GM21423 (cell line): ENCODE measurements around the gene NPPA.
"Not testable (repeated sequence)": the region's sequence is repeated elsewhere in the genome, so short reads cannot be mapped to it uniquely, and the experiment has no call there.

ENCODE experiments used
- ATAC-seq: cut with Tn5 transposase; IDR thresholded peaks from one replicate; pipeline ENCODE4 v1.9.1; 2021; ENCODE audit warnings: mild to moderate bottlenecking, moderate library complexity; ENCODE audit not compliant: unreplicated experiment

The NPPA gene

GRCh38 chr1:11847667-11848372 is at the start of gene NPPA:
TSS of gene NPPA (minus strand) at chr1:11847783. CDS start at chr1:11847684, 99 bp downstream.
- ATAC-seq = no peak

DNA sequence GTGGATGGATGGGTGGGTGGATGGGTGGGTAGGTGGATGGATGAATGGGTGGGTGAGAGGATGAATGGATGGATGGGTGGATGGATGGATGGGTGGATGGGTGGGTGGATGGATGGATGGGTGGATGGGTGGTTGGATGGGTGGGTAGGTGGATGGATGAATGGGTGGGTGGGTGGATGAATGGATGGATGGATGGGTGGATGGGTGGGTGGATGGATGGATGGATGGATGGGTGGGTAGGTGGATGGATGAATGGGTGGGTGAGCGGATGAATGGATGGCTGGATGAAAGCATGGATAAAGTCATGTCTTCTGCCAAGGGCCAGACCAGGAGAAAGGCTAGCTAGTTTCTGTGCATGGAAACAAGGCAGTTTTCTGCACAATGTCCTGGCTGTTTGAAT is 46.9 kb upstream of the NPPA start:
- ATAC-seq = not testable (repeated sequence)

- no peak for ATAC-seq
These were observed 46.3 kb upstream of the NPPA start for GRCh38 chr1:11893907-11894251.

GRCh38 chr1:11891433-11892186 is 44.0 kb upstream of the NPPA start:
- ATAC-seq = no peak

DNA sequence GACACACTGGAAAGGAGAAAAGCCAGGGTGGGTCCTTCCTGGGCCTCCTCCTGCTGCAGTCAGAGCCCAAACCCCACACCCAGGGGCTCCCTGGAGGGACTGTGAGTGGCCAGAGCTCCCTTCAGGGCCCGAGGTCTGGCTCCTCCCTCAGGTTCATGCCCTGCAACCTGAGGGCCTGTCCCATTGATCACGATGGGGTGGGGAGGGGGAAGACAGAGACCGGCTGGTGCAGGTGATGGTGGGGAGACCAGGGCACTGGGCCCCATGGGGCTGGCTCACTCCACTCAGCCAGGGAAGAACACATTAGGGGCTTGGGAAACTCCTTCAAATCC is 41.3 kb upstream of the NPPA start:
- no peak for ATAC-seq

- ATAC-seq = no peak
These were observed 40.8 kb upstream of the NPPA start for GRCh38 chr1:11888206-11888876.

GRCh38 chr1:11887666-11888007 is 40.1 kb upstream of the NPPA start:
- ATAC-seq = no peak

- ATAC-seq = no peak
These were observed 39.5 kb upstream of the NPPA start for GRCh38 chr1:11886986-11887665.

- ATAC-seq = no peak
These were observed 38.3 kb upstream of the NPPA start for GRCh38 chr1:11885916-11886315.

- ATAC-seq = no peak
These were observed 35.4 kb upstream of the NPPA start for GRCh38 chr1:11882814-11883538.

- ATAC-seq = no peak
These were observed 34.3 kb upstream of the NPPA start for GRCh38 chr1:11881749-11882441.

DNA sequence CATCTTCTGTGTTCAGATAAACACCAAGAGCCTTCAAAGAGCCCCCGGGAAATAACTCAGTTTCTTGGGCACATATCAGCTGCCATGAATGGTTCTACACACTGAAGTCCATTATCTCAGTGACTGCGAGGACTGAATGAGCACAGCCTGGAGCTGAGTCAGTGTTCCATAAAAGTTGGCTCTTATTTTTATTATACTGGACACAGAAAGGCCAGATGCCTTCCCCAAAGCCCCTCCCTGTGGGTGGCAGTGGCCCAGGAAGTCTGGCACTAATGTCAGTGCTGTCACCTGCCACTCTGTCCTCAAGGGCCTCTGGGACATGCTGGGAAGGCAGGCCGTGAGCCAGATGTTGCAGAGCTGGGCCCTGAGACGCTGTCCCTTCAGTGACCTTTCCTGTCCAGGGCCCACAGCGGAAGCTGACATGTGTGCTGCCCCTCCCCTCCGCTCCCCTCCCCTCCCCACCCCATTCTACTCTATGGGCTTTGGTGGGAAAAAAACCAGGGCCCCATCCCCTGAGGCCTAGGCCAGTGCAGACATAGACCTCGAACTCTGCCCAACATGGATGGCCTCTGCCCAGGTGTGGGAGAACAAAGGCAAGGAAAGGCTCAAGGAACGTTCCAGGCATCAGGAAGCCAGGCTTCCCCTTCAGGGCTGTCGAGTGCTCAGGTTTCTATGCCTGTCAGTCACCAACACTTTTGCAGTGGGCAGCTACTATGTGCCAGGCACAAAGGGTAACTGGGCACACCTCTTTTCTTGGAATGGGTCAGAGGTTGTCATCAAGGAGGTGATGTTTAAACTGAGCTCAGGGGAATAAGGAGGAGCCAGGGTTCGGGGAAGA is 33.5 kb upstream of the NPPA start:
- ATAC-seq = no peak

DNA sequence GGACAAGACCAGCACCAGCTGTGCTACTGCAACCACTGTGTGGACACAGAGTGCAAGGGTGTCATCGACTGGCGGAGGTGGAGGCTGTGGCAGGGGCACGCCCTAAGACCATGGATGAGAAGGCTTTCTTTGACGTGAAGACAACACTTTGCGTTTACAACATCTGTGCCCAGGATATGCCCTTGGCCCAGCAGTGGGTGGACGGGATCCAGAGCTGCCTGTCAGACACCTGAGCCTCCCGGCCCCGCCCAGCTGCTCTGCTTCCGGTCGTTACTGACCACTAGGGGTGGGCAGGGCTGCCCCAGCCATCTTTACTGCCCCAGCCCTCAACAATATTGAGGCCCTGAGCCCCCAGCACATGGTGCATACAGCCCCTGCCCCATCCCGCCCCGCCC is 32.6 kb upstream of the NPPA start:
- no peak for ATAC-seq

DNA sequence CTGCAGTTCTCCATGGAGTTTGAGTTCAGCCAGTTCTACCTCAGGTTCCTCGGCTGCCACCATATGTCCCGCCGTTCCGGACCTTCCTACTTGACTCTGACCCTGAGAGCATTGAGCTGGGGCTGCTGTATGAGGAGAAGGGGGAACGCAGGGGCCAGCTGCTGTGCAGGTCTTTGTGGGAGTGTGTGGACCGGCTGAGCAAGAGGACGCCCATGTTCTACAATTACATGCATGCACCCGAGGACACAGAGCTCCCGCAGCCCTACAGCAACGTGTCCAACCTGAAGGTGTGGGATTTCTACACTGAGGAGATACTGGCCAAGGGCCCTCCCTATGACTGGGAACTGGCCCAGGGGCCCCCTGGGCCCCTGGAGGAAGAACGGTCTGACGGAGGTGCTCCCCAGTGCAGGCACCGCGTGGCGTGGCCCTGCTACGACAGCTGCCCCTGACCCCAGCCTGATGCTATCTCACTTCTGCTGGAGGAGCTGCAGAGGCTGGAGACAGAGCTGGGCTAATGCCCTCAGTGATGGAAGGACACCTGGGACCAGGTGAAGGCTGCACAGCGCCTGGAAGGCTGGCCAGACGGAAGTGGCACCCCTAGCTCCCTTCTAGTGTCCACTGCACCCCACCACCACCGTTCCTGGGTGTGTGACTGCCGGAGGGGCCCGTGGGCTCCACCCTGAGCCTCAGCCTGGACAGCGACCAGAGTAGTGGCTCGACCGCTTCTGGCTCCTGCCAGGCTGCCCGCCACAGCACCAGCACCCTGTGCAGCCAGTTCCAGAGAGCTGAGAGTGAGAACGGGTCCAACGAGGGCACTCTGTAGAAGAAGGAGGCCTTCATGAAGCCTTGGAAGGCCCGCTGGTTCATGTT is 32.0 kb upstream of the NPPA start:
- ATAC-seq = no peak

DNA sequence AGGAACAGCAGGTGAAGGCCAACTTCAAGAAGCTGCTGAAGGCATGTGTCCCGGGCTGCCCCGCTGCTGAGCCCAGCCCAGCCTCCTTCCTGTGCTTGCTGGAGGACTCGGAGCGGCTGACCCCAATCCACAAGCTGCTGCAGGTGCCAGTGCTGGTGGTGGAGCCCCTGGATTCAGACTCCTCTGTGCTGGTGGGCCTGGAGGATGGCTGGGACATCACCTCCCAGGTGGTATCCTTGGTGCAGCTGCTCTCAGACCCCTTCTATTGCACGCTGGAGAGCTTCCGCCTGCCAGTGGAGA is 31.3 kb upstream of the NPPA start:
- ATAC-seq = no peak

GRCh38 chr1:11878081-11878890 is 30.7 kb upstream of the NPPA start:
- no peak for ATAC-seq

- ATAC-seq = no peak
These were observed 29.5 kb upstream of the NPPA start for GRCh38 chr1:11877074-11877473.

GRCh38 chr1:11875094-11875493 is 27.5 kb upstream of the NPPA start:
- no peak for ATAC-seq
